ENCODE results near the gene CCDC7.

- TF ChIP-seq POLR2A (IDR thresholded peaks at IDR 0.05; ENCODE audit: low read length) (no peak), GATA1 (IDR thresholded peaks at IDR 0.05; ENCODE audit: low read depth, low read length) (no peak)
Observed at GRCh38 chr10:32646535-32646934, 200.6 kb downstream of the CCDC7 start.
